SK-N-SH (cell line): ENCODE data around the gene CTAG2. TPM values are rescaled to one million over a fixed set of nuclear protein-coding genes. Genes with fewer than 3 reads are reported as not detected.

Source experiments
- CTCF ChIA-PET: fragments of 300-600, 350-600 bp; formaldehyde crosslinking; extraction: SDS; loops from one replicate; lab custom pipeline; 2021; lab: Yijun Ruan, JAX
- POLR2A ChIA-PET: fragments of 350-600 bp; sonication (Branson Sonifier 250); formaldehyde crosslinking; extraction: SDS; loops from one replicate; lab custom pipeline; 2020; ENCODE audit warnings: antibody characterized with exemption, inconsistent platforms; lab: Yijun Ruan, JAX
- DNase-seq: peaks from one replicate; pipeline ENCODE4 v3.0.0; 2012
- H2AFZ ChIP-seq: fragments of 200-600 bp; sonication (generic); 2 replicates; pipeline ENCODE4 v1.8.1; 2016; ENCODE audit warnings: antibody characterized with exemption, mild to moderate bottlenecking, low read depth
- H3F3A ChIP-seq: fragments of 200-600 bp; sonication (generic); replicated peaks from 2 replicates; pipeline ENCODE3; 2016; ENCODE audit warnings: antibody characterized with exemption, mild to moderate bottlenecking; ENCODE audit not compliant: insufficient read depth
- H3K27ac ChIP-seq, 2 experiments: fragments of 200-500 bp in 1 of 2; fragments of 200-600 bp in 1 of 2; sonication (Bioruptor generic) in 1 of 2; sonication (generic), shearing (Covaris generic) in 1 of 2; 2 replicates each; pipeline versions ENCODE4 v1.5.1 to v1.6.1; 2014 to 2016; ENCODE audit warnings: low read depth in 2 of 2, inconsistent platforms in 1 of 2, low read length in 1 of 2, mild to moderate bottlenecking in 1 of 2, mixed read lengths in 1 of 2
- H3K27me3 ChIP-seq: fragments of 200-600 bp; sonication (generic), shearing (Covaris generic); 2 replicates; pipeline ENCODE4 v1.6.1; 2016; ENCODE audit warnings: mixed run types; ENCODE audit not compliant: insufficient read depth
- H3K36me3 ChIP-seq, 2 experiments: fragments of 200-500 bp in 1 of 2; fragments of 200-600 bp in 1 of 2; sonication (Bioruptor generic) in 1 of 2; sonication (generic) in 1 of 2; replicated peaks in 1 of 2; 2 replicates each; pipeline versions ENCODE3 to v1.5.1; 2014 to 2016; ENCODE audit warnings: low read length in 1 of 2, mild to moderate bottlenecking in 1 of 2; ENCODE audit not compliant: insufficient read depth in 2 of 2, control insufficient read depth in 1 of 2
- H3K4me1 ChIP-seq, 2 experiments: fragments of 200-500 bp in 1 of 2; fragments of 200-600 bp in 1 of 2; sonication (Bioruptor generic) in 1 of 2; sonication (generic), shearing (Covaris generic) in 1 of 2; 2 replicates each; pipeline versions ENCODE4 v1.5.1 to v1.6.1; 2014 to 2016; ENCODE audit warnings: low read depth in 1 of 2, low read length in 1 of 2, mixed run types in 1 of 2; ENCODE audit not compliant: insufficient read depth in 2 of 2, control insufficient read depth in 1 of 2
- H3K4me2 ChIP-seq: fragments of 200-600 bp; sonication (generic), shearing (Covaris generic); 2 replicates; pipeline ENCODE4 v1.6.1; 2017; ENCODE audit warnings: mixed run types
- H3K4me3 ChIP-seq, 2 experiments: fragments of 200-500 bp in 1 of 2; fragments of 200-600 bp in 1 of 2; sonication (Bioruptor generic) in 1 of 2; sonication (generic), shearing (Covaris generic) in 1 of 2; 2 replicates each; pipeline versions ENCODE4 v1.5.1 to v1.8.1; 2014 to 2016; ENCODE audit warnings: low read depth in 2 of 2, inconsistent platforms in 1 of 2, low read length in 1 of 2, mild to moderate bottlenecking in 1 of 2, mixed read lengths in 1 of 2, moderate library complexity in 1 of 2
- H3K79me2 ChIP-seq: fragments of 200-600 bp; sonication (generic); 2 replicates; pipeline ENCODE4 v1.8.1; 2017; ENCODE audit warnings: mild to moderate bottlenecking; ENCODE audit not compliant: insufficient read depth
- H3K9ac ChIP-seq: fragments of 200-600 bp; sonication (generic); 2 replicates; pipeline ENCODE4 v1.6.1; 2017; ENCODE audit warnings: mixed run types
- H3K9me2 ChIP-seq: fragments of 200-600 bp; sonication (generic); 2 replicates; pipeline ENCODE4 v1.6.1; 2017; ENCODE audit warnings: mixed run types
- H3K9me3 ChIP-seq: fragments of 200-600 bp; sonication (generic); 2 replicates; pipeline ENCODE4 v1.6.1; 2017; ENCODE audit warnings: mixed run types, mild to moderate bottlenecking, moderate library complexity
- H4K20me1 ChIP-seq: fragments of 200-600 bp; sonication (generic); 2 replicates; pipeline ENCODE4 v1.6.1; 2017; ENCODE audit warnings: mild to moderate bottlenecking, mixed run types; ENCODE audit not compliant: insufficient read depth
- ELF1 ChIP-seq: IDR thresholded peaks from 2 replicates; pipeline ENCODE4 v1.4.0; 2012
- EP300 ChIP-seq, 2 experiments: IDR thresholded peaks; 2 replicates each; pipeline versions ENCODE4 v1.4.0 to v1.6.1; 2012; ENCODE audit warnings: borderline replicate concordance in 1 of 2, low read depth in 1 of 2, low read length in 1 of 2
- FOXM1 ChIP-seq: IDR thresholded peaks from 2 replicates; pipeline ENCODE4 v1.4.0; 2012; ENCODE audit warnings: low read depth, mild to moderate bottlenecking
- GABPA ChIP-seq: IDR thresholded peaks from 2 replicates; pipeline ENCODE4 v1.4.0; 2012; ENCODE audit warnings: low read depth, mild to moderate bottlenecking
- IRF3 ChIP-seq: fragments of 150-350 bp; IDR thresholded peaks from 2 replicates; pipeline ENCODE4 v1.6.1; 2016; ENCODE audit warnings: mild to moderate bottlenecking, low read depth, low read length
- JUND ChIP-seq: IDR thresholded peaks from 2 replicates; pipeline ENCODE4 v1.4.0; 2012
- MXI1 ChIP-seq: IDR thresholded peaks from 2 replicates; pipeline ENCODE4 v1.6.1; 2012; ENCODE audit warnings: mild to moderate bottlenecking, low read depth, low read length, improper control_type of control experiment
- POLR2AphosphoS5 ChIP-seq: IDR thresholded peaks from 2 replicates; pipeline ENCODE4 v1.6.1; 2012; ENCODE audit warnings: low read depth, low read length
- RAD21 ChIP-seq: IDR thresholded peaks from 2 replicates; pipeline ENCODE4 v1.6.1; 2012; ENCODE audit warnings: mild to moderate bottlenecking, low read length
- RFX5 ChIP-seq: IDR thresholded peaks from 2 replicates; pipeline ENCODE4 v1.6.1; 2012; ENCODE audit warnings: mild to moderate bottlenecking, improper control_type of control experiment, low read length
- SIN3A ChIP-seq: IDR thresholded peaks from 2 replicates; pipeline ENCODE4 v1.6.1; 2012; ENCODE audit warnings: low read depth, mild to moderate bottlenecking, low read length, moderate library complexity, borderline replicate concordance
- SMC3 ChIP-seq: IDR thresholded peaks from 2 replicates; pipeline ENCODE4 v1.6.1; 2012; ENCODE audit warnings: low read depth, low read length, improper control_type of control experiment
- TAF1 ChIP-seq: IDR thresholded peaks from 2 replicates; pipeline ENCODE4 v1.6.1; 2012; ENCODE audit warnings: low read depth, mild to moderate bottlenecking, low read length, moderate library complexity, borderline replicate concordance
- TCF12 ChIP-seq: IDR thresholded peaks from 2 replicates; pipeline ENCODE4 v1.4.0; 2012
- USF1 ChIP-seq: IDR thresholded peaks from 2 replicates; pipeline ENCODE4 v1.4.0; 2012; ENCODE audit warnings: low read depth, borderline replicate concordance
- USF2 ChIP-seq: fragments of 150-350 bp; IDR thresholded peaks from 2 replicates; pipeline ENCODE4 v1.6.1; 2017; ENCODE audit warnings: antibody characterized with exemption, low read length, low read depth, borderline replicate concordance
- YY1 ChIP-seq: IDR thresholded peaks from 2 replicates; pipeline ENCODE4 v1.4.0; 2012; ENCODE audit warnings: low read depth, mild to moderate bottlenecking
- WGBS: methylation state at CpG from one replicate; pipeline ENCODE4 v1.1.6; 2017; ENCODE audit warnings: low lambda C conversion rate; 5-methylcytosine and 5-hydroxymethylcytosine counted together
- polyA plus RNA-seq, 3 experiments: library from polyadenylated mRNA; depleted of rRNA; stranded (reverse); fragments of >200 nt; gene quantifications; 2 replicates each; pipeline ENCODE4 v1.2.3, GENCODE V29; 2012
- TF ChIP-seq, protein P1 (sequence below): IDR thresholded peaks from 2 replicates; pipeline ENCODE4 v1.4.0; 2012; ENCODE audit warnings: low read depth

CTAG2 gene
- polyA plus RNA-seq, 1 of the 3 experiments (the other 2 are of a cell fraction) = 3.7 TPM

DNA sequence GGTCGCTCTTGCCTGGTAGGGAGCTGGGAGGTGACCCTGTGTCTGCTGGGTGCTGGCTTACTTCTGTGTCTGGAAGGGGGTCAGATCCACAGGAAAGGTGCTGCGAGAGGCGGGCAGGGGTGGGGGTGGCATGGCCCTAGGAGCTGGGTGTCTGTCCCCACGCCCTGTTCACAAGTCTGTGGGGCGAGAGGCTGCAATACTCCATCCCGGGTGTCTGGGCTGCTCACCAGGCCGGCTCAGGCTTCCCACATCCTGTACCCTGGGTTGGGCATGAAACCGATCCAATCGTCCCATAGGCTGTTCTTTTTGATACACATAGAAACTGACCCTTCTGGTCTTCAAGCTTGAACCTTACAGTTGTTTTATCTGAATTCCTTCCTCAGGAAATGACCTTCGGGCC, 993 bp upstream of the CTAG2 start:
- DNase-seq = no peak
- Histone ChIP-seq H3K9ac (no peak overlapping the region), H2AFZ (no peak overlapping the region), H3K27me3 (peaks cover 20% of the 10 kb centered on the region; the same call in 1 of the 2 replicates), H3K4me1 (no peaks in the 10 kb centered on the region), H3K4me3 (no peak overlapping the region), H3K9me3 (no peaks in the 10 kb centered on the region), H3K36me3 (no peaks in the 10 kb centered on the region), H3K4me2 (no peak overlapping the region), H3K79me2 (no peaks in the 10 kb centered on the region), H4K20me1 (no peaks in the 10 kb centered on the region), H3K27ac (no peak overlapping the region), H3K9me2 (no peaks in the 10 kb centered on the region), H3F3A (no peaks in the 10 kb centered on the region)
- TF ChIP-seq, protein P1, sequence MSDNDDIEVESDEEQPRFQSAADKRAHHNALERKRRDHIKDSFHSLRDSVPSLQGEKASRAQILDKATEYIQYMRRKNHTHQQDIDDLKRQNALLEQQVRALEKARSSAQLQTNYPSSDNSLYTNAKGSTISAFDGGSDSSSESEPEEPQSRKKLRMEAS = no peak
- TF ChIP-seq RAD21 (no peak), GABPA (no peak), FOXM1 (no peak), YY1 (no peak), USF2 (no peak), IRF3 (no peak), ELF1 (no peak), MXI1 (no peak), POLR2AphosphoS5 (no peak), SIN3A (no peak), TAF1 (no peak)
- 31% methylated on average over 5 of the region's 10 CpGs for WGBS
- ChIA-PET POLR2A (no interaction called here), CTCF (no interaction called here)

DNA sequence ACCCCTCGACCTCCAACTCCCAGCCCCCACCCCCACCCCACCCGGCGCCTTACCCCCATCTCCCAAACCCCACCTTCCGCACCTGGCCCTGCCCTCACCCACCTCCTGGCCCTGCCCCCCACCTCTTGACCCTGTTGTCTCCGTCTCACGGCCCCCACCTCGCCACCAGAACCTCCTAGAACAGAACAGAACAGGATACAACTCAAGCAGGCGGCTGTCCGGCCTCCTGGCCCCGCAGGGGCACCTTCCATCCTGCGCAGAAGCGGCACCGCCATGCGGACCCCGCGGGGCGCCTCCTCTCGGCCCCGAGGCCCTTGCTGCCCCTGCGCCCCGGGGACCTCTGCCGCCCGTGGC, 354 bp downstream of the CTAG2 start:
- H3K9me3 ChIP-seq = no peaks in the 10 kb centered on the region
- H3K27me3 ChIP-seq = peaks cover 26% of the 10 kb centered on the region
- no peak overlapping the region for H3K4me2 ChIP-seq
- no peak for DNase-seq
- POLR2A ChIA-PET = no interaction called here
- no peak for TF ChIP-seq POLR2AphosphoS5
- no peak for TF ChIP-seq SMC3
- no peak for TF ChIP-seq EP300 (IDR thresholded peaks at IDR 0.05; ENCODE audit: borderline replicate concordance in 1 of 2, low read depth in 1 of 2, low read length in 1 of 2)
- no peak for TF ChIP-seq FOXM1
- TF ChIP-seq USF2 = no peak
- TF ChIP-seq GABPA = no peak
- TF ChIP-seq TCF12 = no peak
- no peak for TF ChIP-seq RFX5
- TF ChIP-seq USF1 = no peak
- TF ChIP-seq TAF1 = no peak
- TF ChIP-seq JUND = no peak
- CTCF ChIA-PET = no interaction called here
- 40% methylated on average over 17 of the region's 23 CpGs for WGBS
- H3K4me1 ChIP-seq = no peaks in the 10 kb centered on the region
- H4K20me1 ChIP-seq = no peaks in the 10 kb centered on the region
- H3K79me2 ChIP-seq = no peaks in the 10 kb centered on the region
- H3K9ac ChIP-seq = no peak overlapping the region
- H3K9me2 ChIP-seq = no peaks in the 10 kb centered on the region
- no peak overlapping the region for H3K27ac ChIP-seq
- H2AFZ ChIP-seq = no peak overlapping the region
- H3K4me3 ChIP-seq = no peak overlapping the region
- no peaks in the 10 kb centered on the region for H3K36me3 ChIP-seq
- H3F3A ChIP-seq = no peaks in the 10 kb centered on the region
